ENCODE results near the gene ANKHD1. TPM values are rescaled to one million over a fixed set of nuclear protein-coding genes. Genes with fewer than 3 reads are reported as not detected.

ANKHD1 gene
- total RNA-seq, 2 donors from 2014 or later = 114 to 131 TPM

DNA sequence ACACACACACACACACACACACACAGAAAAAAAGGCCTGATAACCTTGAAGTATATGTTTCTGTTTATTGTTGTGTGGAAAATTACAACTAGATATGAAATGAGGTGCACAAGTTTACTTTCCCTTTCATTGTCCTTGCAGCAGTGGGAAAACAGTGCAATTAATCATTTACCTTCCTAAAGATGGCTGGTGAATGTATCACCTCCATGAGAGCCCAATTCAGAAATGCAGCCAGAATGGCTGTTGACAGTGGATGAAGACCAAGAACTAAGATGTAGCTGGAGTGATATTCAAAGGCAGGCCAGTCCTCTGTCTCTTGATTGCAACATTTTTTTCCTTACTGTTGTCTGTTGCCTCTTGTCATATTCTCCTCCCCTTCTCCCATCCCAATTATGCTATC lies 96.3 kb downstream of the ANKHD1 start:
- Histone ChIP-seq H3K4me1 (peaks cover 10% of the 10 kb centered on the region), H3K9me3 (no peaks in the 10 kb centered on the region), H3K36me3 (replicated peaks in 1 of 2; ENCODE audit: insufficient read depth in 1 of 2, low read depth in 2 of 2) (peaks cover 0 to 8% of the 10 kb centered on the region in 2 donors), H3K4me3 (no peak overlapping the region), H3K27me3 (no peaks in the 10 kb centered on the region), H3K27ac (peak overlapping the region in 1 of 4 donors; percentile 48)
- peak; percentile 25 to 56 (median 39) for DNase-seq
- ATAC-seq = peak; percentile 71
- intact Hi-C loops (cut with DNase I) = no loop called here
- TF ChIP-seq POLR2A (IDR thresholded peaks at IDR 0.05) = no peak
- TF ChIP-seq, protein P1, sequence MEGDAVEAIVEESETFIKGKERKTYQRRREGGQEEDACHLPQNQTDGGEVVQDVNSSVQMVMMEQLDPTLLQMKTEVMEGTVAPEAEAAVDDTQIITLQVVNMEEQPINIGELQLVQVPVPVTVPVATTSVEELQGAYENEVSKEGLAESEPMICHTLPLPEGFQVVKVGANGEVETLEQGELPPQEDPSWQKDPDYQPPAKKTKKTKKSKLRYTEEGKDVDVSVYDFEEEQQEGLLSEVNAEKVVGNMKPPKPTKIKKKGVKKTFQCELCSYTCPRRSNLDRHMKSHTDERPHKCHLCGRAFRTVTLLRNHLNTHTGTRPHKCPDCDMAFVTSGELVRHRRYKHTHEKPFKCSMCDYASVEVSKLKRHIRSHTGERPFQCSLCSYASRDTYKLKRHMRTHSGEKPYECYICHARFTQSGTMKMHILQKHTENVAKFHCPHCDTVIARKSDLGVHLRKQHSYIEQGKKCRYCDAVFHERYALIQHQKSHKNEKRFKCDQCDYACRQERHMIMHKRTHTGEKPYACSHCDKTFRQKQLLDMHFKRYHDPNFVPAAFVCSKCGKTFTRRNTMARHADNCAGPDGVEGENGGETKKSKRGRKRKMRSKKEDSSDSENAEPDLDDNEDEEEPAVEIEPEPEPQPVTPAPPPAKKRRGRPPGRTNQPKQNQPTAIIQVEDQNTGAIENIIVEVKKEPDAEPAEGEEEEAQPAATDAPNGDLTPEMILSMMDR (IDR thresholded peaks at IDR 0.05) = no peak

DNA sequence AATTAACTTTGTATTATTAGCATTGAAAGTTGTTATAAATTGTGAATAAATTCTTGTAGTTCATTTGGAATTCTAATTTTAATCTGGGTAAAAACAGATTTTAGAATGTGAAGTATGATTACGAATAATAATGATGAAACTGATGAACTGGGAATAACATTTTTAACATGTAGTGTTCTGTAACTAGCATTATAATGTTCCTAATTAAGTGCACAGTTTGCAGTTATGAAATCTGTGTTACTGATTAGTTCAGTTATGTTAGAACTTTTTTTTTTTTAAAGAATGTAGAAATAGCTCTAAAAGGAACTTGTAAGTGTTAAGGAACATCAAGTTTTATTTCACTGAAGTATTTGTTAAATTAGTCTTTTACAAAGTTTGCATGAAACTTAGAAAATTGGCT lies 97.0 kb downstream of the ANKHD1 start:
- TF ChIP-seq POLR2A (IDR thresholded peaks at IDR 0.05) = no peak
- TF ChIP-seq, protein P1 (IDR thresholded peaks at IDR 0.05) = no peak
- Histone ChIP-seq H3K27me3 (no peaks in the 10 kb centered on the region), H3K36me3 (replicated peaks in 1 of 2; ENCODE audit: insufficient read depth in 1 of 2, low read depth in 2 of 2) (peaks cover 0 to 8% of the 10 kb centered on the region in 2 donors), H3K9me3 (no peaks in the 10 kb centered on the region), H3K4me3 (no peak overlapping the region), H3K27ac (peak overlapping the region in 1 of 4 donors; percentile 48), H3K4me1 (peaks cover 10% of the 10 kb centered on the region)
- DNase-seq (no peak), ATAC-seq (no peak)
- WGBS, 2 donors = 89 to 97% methylated on average over 1 of the region's 1 CpG
- intact Hi-C loops (cut with DNase I) = no loop called here

- peaks cover 11 to 23% of the 10 kb centered on the region in 2 donors for H3K36me3 ChIP-seq (replicated peaks in 1 of 2; ENCODE audit: insufficient read depth in 1 of 2, low read depth in 2 of 2)
- TF ChIP-seq POLR2A (IDR thresholded peaks at IDR 0.05) = no peak
- TF ChIP-seq, protein P1 (IDR thresholded peaks at IDR 0.05) = no peak
- DNase-seq = no peak
- H3K27me3 ChIP-seq = no peaks in the 10 kb centered on the region
- 85 to 88% methylated on average over 2 of the region's 2 CpGs for WGBS, 2 donors
- intact Hi-C loops (cut with DNase I) = no loop called here
- no peak overlapping the region for H3K4me3 ChIP-seq
- H3K27ac ChIP-seq = no peak overlapping the region
- peaks cover 6% of the 10 kb centered on the region for H3K4me1 ChIP-seq
- H3K9me3 ChIP-seq = no peaks in the 10 kb centered on the region
- no peak for ATAC-seq
Measured at GRCh38 chr5:140502834-140503233, 101.2 kb downstream of the ANKHD1 start.

- no peak overlapping the region for H3K27ac ChIP-seq
- 73 to 80% methylated on average over 4 of the region's 4 CpGs for WGBS, 2 donors
- intact Hi-C loops (cut with DNase I) = no loop called here
- peaks cover 34 to 39% of the 10 kb centered on the region in 2 donors for H3K36me3 ChIP-seq (replicated peaks in 1 of 2; ENCODE audit: insufficient read depth in 1 of 2, low read depth in 2 of 2)
- H3K27me3 ChIP-seq = no peaks in the 10 kb centered on the region
- TF ChIP-seq POLR2A (IDR thresholded peaks at IDR 0.05) = no peak
- TF ChIP-seq, protein P1 (IDR thresholded peaks at IDR 0.05) = no peak
- no peak for ATAC-seq
- no peak for DNase-seq
- no peaks in the 10 kb centered on the region for H3K4me1 ChIP-seq
- no peaks in the 10 kb centered on the region for H3K9me3 ChIP-seq
- H3K4me3 ChIP-seq = no peak overlapping the region
Measured at GRCh38 chr5:140509898-140510297, 108.3 kb downstream of the ANKHD1 start.

- no peak for ATAC-seq
Measured at GRCh38 chr5:140513124-140513523, 111.5 kb downstream of the ANKHD1 start.

More at GRCh38 chr5:140513124-140513523, 111.5 kb downstream of the ANKHD1 start:
- H3K9me3 ChIP-seq = no peaks in the 10 kb centered on the region
- intact Hi-C loops (cut with DNase I) = no loop called here
- H3K27ac ChIP-seq = no peak overlapping the region
- peaks cover 22 to 25% of the 10 kb centered on the region in 2 donors for H3K36me3 ChIP-seq (replicated peaks in 1 of 2; ENCODE audit: insufficient read depth in 1 of 2, low read depth in 2 of 2)
- WGBS, 2 donors = 94 to 100% methylated on average over 2 of the region's 2 CpGs
- no peak for TF ChIP-seq POLR2A (IDR thresholded peaks at IDR 0.05)
- TF ChIP-seq, protein P1 (IDR thresholded peaks at IDR 0.05) = no peak
- no peaks in the 10 kb centered on the region for H3K4me1 ChIP-seq
- DNase-seq = no peak
- no peaks in the 10 kb centered on the region for H3K27me3 ChIP-seq
- H3K4me3 ChIP-seq = no peak overlapping the region
